Amniotic stem cell (primary cell): ENCODE results near the gene C16orf96.

Experiments
- DNase-seq: peaks from one replicate; lab custom pipeline; 2025; lab: John Stamatoyannopoulos, UW

C16orf96 gene

DNA sequence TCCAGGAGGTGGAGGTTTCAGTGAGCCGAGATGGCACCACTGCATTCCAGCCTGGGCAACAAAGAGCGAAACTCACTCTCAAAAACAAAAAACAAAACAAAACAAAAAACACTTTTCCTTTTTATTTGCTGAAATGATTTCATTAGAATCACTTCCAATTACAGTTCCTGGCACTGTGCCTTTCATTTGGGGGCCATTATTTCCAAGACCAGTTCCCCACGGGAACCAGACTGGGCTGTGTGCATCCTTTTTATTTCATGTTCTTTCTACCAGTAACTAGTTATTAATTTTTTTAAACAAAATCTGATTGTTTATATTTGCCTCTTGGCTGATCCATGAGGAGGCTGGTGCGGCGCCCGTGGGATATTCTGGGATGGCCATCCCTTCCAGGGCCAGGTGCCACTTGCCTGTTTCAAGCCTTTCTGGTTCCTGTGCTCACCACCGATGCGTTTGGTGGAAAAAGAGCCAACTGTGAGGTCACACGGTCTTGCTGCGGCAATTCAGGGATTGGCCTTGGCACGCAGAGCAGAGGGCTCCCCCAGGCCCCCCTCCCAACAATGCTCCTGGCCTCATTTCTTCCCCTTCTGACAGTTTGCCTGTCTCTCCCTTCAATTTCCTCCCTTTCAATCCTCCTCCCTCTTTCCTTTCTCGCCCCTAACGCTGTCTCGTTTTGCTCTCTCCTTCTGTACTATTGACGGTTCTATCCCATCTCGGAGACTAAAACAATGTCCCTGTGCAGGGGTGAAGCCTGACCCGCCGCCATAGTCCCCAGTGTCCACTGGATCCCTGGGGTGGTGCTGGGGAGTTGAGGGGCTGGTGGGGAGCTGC, 45.1 kb downstream of the C16orf96 start:
- DNase-seq: no peak

DNA sequence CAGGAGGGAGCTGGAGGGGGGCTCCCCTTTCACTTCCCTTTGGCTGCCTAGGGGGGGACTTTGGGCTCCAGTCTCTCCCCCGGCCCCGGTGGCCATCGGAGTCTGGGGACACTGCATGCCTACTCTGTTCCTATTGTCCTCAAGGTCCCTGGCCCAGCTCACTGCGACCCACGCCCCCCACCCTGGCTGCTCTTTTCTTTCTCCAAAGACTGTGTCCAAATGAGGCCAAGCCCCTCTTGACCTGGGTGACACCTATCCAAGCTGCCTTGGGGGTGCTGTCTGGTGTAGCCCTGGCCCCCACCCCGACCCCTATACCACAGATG, 45.7 kb downstream of the C16orf96 start:
- DNase-seq: no peak

DNA sequence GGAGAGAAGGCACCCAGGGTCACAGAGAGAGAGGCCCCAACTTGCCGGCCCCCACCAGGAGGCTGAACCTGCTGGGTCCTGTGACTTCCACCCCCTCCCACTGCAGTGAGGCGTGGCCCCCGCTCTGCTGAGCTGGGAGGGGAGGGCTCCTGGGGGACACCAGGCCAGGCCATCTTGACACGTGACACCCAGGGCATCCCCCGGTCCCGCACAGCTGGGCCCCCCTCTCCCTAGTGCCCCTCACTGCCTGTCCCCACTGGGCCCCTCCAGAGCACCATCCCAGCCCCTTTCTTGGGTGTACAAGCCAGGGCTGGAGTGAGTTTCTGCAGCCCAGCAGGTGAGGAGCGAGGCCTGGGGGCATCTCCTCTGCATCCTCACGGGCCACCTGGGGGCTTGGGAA, 46.2 kb downstream of the C16orf96 start:
- DNase-seq: no peak

DNA sequence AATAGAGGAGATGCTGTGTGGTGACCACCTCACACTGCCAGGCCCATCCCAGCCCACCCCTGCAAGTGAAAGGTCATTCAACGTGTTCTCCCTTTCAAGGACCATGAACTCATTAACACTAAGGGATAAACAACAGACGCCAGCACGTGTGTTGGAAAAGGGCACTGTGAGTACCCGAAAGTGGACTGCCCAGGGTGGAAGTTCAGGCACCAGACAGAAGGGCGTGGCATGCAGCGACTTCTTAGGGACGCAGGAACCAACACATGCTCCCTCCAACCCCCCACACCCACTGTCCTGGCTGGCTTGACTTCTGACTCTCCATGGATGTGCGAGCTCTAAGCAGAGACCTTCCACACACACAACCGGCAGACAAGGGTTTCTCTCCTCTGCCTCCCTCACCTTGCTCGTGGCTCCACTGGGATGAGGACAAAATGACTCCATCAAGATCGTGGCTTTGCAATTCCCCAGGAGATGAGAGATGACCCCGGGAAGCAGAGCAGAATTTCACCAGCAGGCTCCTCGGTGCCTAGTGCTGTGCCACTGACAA, 47.6 kb downstream of the C16orf96 start:
- no peak for DNase-seq

DNA sequence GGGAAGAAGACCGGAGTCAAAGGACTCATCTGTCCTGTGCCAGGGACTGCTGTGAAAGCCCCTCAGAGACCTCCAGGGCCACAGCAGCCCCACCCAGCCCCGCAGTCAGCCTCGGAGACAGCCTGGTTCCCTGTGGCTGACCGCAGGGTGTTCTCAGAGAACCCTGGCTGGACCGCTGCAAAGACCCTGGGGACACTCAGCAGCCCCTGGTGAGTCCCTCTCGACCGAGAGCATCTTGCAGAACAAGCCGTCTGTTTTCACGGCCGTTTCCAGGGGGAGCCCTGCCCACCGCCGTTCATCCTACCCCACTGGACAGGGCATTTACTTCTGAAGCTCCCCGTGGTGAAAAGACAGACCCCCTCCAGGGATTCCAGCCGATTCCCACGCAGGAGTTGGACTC, 48.3 kb downstream of the C16orf96 start:
- DNase-seq: no peak

DNA sequence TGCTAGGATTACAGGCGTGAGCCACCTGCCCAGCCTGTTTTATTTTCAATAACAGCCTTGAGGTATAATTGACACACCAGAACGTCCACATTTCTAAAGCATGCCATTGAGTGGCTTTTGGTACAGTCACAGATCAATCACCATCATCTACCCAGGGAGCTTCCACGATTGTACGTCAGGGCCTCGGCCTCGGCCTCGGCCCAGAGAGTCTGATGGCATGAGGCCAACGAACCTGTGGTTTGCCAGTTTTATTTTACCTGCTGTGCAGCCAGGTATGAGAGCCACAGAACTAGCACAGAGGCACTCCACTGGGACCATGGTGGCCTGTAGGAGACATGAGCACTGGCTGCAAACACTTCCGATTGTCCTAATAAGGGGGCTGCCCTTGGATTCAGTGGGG, 50.2 kb downstream of the C16orf96 start:
- no peak for DNase-seq

DNA sequence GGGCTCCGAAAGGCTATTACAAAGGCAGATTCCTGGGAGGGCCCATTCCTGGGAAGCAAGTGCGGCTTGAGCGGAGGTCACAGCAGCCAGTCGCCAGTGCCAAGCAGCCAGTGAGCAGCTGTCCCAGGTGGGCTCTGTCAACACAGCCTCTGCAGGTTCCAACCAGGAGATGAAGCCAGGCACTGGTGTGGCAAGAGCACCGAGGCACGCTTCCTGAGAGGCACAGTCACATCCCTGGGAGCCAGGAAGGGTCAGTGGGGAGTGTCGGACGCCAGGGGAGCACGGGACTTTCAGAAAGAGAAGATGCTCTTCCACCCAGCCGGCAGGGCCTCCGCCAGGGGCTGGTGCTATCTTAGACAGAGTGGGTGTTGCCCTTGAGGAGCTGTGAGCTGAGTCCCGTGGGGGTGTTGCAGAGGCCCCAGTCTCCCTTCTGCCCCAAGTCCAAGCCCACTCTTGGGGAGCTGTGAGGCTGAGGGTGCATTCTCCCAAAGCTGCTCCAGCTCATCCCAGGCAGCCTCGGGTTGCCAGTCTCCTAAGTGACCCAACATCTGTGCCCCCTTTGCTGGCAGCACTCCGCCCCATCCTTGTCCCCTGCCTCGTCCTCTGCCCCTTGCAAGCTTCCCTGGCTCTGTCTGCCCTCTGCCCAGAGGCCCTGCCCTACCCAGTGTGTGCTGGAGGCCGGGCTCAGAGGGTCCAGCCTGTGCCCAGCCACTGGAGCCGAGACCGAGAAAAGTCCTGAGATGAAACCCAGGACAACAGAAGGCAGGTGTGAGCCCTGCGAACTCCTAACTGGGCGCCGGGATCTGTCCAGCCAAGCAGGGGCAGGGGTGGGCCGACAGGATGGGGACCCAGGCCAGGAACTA, 51.9 kb downstream of the C16orf96 start:
- DNase-seq: no peak

DNA sequence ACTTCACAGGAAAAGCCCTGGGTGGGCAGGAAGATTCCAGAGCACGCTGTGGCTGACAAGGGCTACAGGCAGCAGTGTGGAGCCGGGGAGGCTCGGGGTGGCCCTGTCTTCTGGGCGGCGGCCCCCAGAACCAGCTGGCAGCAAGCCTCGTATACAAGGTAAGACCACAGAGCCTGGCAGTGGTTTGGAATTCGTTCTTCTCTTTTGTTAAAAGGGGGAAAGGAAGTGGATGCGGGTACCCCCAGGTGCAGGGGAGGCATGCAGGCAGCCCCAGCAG, 52.5 kb downstream of the C16orf96 start:
- no peak for DNase-seq

DNA sequence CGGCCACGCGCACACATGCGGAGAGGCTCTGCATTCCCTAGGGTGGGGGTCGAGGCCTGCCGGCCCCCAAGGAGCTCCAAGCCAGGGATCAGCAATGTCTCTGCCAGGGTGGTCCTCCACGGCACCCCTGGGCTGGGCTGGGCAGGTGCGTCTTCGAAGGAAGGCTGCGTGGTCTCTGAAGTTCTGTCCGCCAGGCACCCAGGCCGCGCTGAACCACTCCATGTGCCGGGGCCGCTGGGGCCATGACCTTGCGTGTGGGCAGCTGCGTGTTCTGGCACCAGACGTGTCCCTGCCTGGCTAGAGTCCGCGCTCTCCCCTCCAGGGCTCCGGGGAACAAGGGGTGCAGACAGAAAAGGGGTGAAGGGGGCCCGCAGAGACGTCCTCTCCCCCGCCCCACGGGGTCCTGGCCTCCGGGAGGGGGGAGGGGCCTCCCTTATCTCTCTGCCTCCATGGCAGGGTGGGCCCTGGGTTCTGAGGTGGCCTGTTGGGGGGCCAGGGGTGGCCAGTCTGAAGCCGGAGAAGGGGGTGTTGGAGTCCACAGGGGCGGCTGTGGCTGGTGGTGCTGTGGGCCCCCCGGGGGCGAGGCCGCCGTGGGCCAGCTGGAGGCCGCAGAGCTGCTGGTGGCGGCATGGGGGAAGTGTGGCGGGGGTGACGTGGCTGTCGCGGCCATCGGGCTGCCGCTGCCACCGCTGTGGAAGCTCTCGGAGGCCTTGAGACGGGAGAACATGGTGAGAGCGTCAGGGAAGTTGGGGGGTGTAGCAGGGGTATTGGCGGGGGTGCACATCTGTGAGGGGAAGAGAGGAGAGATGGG, 53.3 kb downstream of the C16orf96 start:
- DNase-seq: no peak

DNA sequence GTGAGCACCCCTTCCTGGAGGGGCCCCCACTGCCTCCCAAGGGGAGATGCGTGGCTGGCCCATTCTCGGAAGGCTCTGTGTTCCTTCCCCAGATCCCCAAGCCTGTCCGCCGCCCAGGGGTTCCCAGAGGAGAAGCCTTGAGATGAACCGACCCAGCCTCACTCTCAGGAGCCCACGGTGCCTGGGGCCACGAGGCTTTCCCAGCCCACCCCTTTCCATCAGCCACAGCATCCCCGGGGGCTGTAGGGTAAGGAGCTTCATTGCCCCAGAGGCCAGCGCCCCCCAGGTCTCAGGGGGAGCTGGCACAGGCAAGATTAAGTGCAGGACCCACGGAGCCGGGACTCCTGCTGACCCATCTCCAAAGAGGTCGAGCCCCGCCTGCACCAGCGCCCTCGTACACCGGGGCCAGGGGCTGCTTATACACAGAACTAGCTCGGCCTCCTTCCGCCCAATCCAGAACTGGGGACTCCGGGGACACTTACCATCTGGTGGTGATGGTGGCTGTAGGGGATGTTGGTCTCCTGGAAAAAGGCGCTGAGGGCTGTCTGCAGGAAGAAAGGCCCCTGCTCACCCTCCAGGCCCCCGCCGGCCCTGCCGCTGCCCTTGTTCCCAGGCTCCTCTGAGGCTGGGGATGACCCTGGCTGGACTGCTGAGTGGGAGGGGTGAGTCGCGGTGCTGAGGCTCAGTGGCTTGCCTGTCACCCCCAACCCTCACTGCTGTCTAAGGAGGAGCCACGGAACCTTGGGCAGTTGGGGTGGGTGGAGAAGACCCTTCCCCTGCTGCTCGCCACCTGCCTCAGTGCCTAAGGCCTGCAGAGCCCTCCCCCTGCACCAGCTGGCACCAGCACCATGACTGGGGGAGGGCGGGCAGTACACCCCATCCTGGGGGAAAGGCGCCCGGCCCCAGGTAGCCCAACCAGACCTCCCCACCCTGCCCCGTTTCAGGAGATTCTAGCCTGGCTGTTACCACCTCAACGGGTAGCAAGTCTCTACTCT, 54.2 kb downstream of the C16orf96 start:
- no peak for DNase-seq

DNA sequence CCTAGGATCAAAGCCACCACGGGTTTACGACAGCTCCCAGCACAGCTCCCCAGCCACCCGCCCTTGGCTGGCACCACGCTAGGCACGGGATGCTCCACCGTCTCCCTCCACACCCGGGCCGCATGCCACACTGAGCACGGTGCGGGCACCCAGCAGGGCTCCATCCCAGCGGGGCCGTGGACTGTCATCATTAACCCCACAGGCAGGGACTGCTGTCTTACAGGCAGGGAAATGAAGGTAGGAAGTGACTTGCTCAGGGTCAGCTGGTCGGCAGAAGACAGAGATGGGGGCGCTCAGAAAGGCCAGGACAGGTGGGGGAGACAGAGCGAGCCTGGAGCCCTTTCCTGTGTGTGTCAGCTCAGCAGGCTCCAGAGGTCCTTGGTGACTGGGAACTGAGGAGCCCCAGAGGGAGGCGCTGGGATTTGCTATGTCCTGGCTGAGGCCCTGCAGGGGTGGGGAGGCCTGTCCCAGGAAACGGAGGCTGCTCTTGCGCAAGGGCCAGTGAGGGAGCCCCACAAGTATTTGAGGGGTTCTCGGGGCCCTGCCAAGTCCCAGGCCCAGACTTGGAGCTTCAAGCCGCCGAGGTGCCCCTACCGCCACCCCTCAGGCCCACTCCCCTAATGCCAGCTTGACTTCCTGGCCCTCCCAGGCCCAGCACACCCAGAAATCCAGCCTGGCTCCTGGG, 55.3 kb downstream of the C16orf96 start:
- DNase-seq: no peak

DNA sequence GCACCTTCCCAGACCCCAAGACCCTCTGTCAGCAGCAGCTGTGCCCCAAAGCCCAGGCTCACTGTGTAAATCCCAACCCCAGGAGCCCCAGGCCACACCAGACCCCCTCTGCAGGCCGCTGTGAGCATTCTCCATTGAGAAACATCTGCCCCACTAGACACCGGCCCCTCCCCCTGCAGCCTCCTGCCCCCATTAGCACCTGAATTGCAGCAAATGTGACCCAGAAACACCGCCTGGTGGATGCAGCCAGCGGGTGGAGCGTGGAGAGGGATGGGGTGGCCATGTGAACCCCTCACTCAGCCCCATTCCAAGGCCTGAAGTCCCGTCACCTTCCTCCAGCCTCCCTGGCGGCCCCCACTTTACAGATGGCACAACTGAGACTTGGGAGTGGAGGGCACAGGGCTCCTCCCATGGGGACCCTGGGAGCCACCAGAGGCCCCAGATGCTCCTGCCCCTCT, 56.4 kb downstream of the C16orf96 start:
- DNase-seq: no peak

DNA sequence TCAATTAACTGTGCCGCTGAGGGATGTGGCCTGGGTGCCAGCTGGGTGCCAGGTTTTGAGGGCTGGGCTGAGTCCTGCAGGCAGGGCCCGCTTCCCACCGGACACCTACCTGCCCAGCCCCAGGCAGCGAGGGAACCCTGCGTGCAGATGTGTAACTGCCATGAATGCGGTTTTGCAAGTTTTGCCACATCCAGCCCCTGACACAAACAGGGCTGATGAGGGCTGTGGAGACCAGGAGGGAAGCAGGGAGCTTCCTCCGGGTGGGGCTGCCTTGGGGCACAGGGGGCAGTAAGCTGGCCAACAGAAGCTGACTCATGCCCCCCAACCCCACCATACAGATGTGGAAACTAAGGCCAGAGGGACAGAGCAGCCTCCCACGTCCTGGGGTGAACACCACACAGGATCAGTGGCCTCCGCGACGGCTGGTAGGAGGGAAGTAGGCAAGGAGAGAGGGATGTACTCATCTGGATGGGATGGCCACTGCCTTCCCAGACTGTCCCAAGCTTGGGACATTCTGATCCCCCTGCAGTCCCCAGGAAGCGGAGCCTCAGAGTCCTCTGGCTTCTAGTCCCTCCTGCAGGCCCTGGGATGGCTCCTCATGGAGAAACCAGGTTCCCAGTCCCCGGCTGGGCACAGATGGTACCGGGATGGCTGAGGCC, 57.0 kb downstream of the C16orf96 start:
- DNase-seq: no peak

DNA sequence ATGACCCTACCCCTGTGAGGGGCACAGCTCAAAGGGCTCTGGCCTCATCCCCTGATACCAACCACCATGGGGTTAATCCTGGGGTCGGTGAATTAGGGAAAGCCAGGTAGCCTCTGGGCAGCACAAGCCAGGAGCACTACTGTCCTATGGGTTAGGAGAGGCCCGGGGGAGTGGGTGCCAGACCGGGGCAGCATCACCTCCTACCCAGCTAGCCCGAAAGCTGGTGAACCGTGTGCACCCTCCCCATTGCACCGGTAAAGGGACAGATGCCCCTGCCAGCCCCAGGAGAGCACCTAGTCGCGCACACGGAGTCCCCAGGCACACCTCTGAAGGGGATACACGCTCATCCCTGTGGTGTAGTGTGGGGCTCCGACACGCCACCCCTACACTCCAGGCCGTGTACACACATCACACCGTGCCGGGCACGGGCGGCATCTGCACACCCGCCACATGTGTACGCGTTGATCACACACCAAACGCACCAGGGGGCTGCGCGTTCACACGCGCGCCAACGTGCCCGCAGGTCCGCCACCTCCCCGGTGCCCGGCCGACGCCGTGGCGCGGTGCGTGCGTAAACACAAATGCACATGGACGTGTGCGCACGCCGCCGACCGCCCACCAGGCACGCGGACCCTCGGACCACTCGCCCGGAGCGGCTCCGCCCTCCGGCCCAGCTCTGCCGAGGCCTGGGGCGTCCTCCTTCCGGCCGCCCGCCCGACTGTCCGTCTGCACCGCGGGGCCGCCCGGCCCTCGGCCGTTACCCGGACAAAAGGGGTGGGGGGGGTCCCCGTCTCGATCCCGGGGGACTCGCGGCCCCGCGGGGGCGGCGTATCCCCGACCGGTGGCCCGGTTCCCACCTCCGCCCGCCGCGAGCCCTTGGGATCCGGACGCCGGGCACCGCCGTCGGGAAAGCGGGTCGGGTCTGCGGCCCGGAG, 57.8 kb downstream of the C16orf96 start:
- no peak for DNase-seq

DNA sequence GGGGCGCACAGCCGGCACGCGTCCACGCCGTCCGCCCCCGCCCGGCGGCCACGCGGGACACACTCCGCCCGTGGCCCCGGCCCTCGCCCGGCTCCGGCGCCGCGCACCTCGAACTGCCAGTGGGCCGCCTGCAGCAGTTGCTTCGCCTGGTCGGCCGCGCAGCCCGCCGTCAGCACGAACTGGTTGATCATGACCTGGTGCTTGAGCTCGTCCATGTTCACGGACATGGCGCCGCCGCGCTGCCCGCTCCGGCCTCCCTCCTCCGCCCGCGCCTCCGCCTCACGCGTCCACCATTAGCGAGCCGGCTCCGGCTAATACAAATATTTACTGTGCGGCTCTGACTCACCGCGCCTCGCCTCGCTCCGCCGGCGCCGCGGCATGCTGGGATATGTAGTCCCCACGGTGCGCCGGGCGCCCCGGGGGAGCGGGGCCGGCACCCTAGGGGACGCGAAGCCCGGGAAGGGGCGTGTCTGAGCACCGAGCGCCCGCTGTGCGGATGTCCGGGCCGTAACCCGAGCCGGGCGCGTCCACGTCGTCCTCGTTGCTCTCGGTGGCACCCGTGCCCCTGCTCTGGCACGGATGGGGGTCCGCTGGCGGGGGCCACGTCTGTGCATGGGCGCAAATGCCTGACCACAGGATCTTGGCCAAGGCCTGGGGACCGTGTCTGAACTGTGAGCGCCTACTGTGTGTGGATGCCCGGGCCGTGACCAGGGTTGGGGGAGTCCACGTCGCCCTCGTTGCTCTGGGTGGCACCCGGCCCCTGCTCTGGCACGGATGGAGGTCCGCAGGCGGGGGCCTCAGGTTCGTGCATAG, 58.6 kb downstream of the C16orf96 start, which contains the start of gene UBALD1:
Gene UBALD1 (minus strand): TSS at position 318 of the 813 bp plus-strand sequence. CDS start 91 bp downstream, at position 227.
- peak; percentile 69 for DNase-seq

DNA sequence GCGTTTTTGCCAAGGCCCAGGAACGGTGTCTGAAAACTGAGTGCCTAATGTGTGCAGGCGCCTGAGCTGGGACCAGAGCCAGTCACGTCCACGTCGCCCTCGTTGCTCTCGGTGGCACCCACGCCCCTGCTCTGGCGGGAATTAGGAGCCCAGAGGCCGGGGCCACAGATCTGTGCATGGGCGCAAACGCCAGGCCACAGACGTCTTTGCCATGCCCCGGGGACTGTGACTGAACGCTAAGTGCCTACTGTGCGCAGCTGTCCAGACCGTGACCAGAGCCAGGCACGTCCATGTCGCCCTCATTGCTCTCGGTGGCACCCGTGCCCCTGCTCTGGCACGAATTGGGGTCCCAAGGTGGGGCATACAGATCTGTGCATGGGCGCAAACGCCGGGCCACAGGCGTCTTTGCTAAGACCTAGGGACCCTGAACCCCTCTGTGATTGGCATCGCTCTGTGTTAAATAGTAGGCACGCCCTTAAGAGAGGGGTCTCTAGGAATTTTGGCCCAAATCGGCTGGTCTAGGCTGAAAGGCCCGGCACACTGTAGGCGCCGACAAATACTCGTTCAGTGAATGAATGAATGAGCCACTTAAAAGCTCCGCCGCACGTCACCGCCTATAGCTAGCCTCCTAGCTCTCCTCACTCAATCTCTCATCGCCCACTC, 59.4 kb downstream of the C16orf96 start:
- no peak for DNase-seq
